EH (cell line): ENCODE results near the gene LMOD3.

Experiments used
- DNase-seq: peaks from one replicate; pipeline ENCODE4 v3.0.0-alpha.2; 2015; ENCODE audit warnings: low read depth

The LMOD3 gene

GRCh38 chr3:69058180-69058946 is 64.0 kb downstream of the LMOD3 start:
- DNase-seq: no peak
